Activated CD8-positive, alpha-beta T cell treated with anti-CD3 and anti-CD28 coated beads for 36 hours (primary cell): Measurements from ENCODE around the gene MORC1. TPM values are rescaled to one million over a fixed set of nuclear protein-coding genes. Genes with fewer than 3 reads are reported as not detected.

Source experiments
- ATAC-seq: fragments of 200-7000 bp; cut with Tn5 transposase; one replicate; pipeline ENCODE4 v1.10.0; 2021; ENCODE audit warnings: mild to moderate bottlenecking, moderate library complexity
- CTCF ChIA-PET: fragments of 350-600 bp; sonication (Branson Sonifier 250); formaldehyde crosslinking; loops from one replicate; lab custom pipeline; 2021; ENCODE audit warnings: antibody characterized with exemption; lab: Charles Lee
- POLR2A ChIA-PET: fragments of 350-600 bp; sonication (Branson Sonifier 250); formaldehyde crosslinking; loops from one replicate; lab custom pipeline; 2021; ENCODE audit warnings: antibody characterized with exemption; lab: Charles Lee
- DNase-seq: peaks from one replicate; pipeline ENCODE4 v3.0.0-alpha.2; 2020
- H3K27ac Mint-ChIP-seq: one replicate; pipeline ENCODE4 v1.8.0; 2021; ENCODE audit warnings: mild to moderate bottlenecking, mixed read lengths
- H3K27me3 Mint-ChIP-seq: one replicate; pipeline ENCODE4 v1.8.0; 2021; ENCODE audit warnings: mixed read lengths
- H3K36me3 Mint-ChIP-seq: one replicate; pipeline ENCODE4 v1.8.0; 2021; ENCODE audit warnings: low read depth, mixed read lengths
- H3K4me1 Mint-ChIP-seq: one replicate; pipeline ENCODE4 v1.8.0; 2021; ENCODE audit warnings: low read depth, mixed read lengths
- H3K4me3 Mint-ChIP-seq: one replicate; pipeline ENCODE4 v1.8.0; 2021; ENCODE audit warnings: mild to moderate bottlenecking, moderate library complexity, mixed read lengths
- H3K9me3 Mint-ChIP-seq: one replicate; pipeline ENCODE4 v1.8.0; 2021; ENCODE audit warnings: mixed read lengths
- intact Hi-C: fragments of 100-400 bp; cut with micrococcal nuclease; formaldehyde crosslinking; loops from one replicate; pipeline ENCODE4 v1.10.0; 2022
- total RNA-seq, 2 experiments: library from RNA; stranded (reverse); gene quantifications; one replicate each; pipeline ENCODE4 v1.2.3, GENCODE V29; 2021
- TF ChIP-seq, protein P1 (sequence below): fragments of 200-600 bp; IDR thresholded peaks from one replicate; pipeline ENCODE4 v1.8.0; 2022; ENCODE audit warnings: antibody characterized with exemption, mild to moderate bottlenecking

The MORC1 gene
- total RNA-seq, 2 experiments from 2014 or later: not detected

DNA sequence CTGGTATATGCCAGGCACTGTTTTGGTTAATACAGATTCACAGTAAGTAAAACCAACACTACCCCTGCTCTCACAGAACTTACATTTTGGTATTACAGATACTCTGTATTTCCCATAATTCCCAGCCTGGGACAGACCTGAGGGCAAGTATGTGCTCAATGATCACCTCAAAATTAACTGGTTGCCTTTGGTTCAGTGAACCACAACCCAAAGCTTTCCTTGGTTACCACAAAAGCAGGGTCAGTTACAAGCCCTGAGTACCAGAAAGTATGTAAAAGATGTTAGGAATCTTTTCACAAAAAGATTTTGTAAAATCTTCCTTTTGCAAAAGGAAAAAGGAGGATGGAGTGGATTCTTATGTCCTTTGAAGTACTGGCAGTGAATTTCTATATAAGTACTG, 92.0 kb downstream of the MORC1 start:
- intact Hi-C loops: no loop called here
- H3K9me3 Mint-ChIP-seq: no peaks in the 10 kb centered on the region

DNA sequence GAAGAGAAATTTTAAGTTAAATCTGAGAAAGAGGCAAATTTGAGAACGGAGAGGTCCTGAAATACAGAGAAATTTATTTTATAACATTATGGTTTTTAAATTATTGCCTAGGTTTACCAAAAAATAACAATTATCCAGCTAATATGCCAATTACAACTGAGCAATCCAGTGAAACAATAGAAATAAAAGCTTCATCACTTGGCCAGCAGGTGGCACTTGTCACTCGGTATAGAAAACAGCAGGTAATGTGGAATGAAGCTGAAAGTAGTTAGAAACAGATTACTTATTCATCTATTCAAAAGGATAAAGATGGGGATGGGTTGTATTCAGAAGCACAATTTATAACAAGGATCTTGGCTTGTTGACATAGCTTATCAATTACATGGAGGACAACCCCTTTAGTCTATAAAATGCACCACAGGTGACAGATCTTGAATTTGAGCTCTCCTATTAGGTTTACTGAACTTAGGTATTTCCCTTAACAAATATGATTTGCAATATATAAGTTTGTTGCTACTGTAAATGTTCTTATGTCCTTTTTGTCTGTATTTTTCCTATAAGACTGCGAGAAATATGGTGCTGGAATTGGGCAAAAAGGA, 94.2 kb downstream of the MORC1 start:
- Mint-ChIP-seq H3K4me1 (no peaks in the 10 kb centered on the region), H3K27me3 (no peaks in the 10 kb centered on the region), H3K4me3 (no peak overlapping the region), H3K36me3 (no peaks in the 10 kb centered on the region), H3K27ac (no peak overlapping the region), H3K9me3 (no peaks in the 10 kb centered on the region)
- CTCF ChIA-PET: interaction anchor here (0.5 to 5.7 kb wide), 52 partner anchors 9 to 820 kb away, joined by 3 to 61 read pairs (median 4); no protein-coding TSS in a partner anchor
- ATAC-seq (peak; percentile 58), DNase-seq (peak; percentile 61)
- POLR2A ChIA-PET: no interaction called here
- TF ChIP-seq, protein P1, sequence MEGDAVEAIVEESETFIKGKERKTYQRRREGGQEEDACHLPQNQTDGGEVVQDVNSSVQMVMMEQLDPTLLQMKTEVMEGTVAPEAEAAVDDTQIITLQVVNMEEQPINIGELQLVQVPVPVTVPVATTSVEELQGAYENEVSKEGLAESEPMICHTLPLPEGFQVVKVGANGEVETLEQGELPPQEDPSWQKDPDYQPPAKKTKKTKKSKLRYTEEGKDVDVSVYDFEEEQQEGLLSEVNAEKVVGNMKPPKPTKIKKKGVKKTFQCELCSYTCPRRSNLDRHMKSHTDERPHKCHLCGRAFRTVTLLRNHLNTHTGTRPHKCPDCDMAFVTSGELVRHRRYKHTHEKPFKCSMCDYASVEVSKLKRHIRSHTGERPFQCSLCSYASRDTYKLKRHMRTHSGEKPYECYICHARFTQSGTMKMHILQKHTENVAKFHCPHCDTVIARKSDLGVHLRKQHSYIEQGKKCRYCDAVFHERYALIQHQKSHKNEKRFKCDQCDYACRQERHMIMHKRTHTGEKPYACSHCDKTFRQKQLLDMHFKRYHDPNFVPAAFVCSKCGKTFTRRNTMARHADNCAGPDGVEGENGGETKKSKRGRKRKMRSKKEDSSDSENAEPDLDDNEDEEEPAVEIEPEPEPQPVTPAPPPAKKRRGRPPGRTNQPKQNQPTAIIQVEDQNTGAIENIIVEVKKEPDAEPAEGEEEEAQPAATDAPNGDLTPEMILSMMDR: peak; percentile 92
- intact Hi-C loops: loop anchor here (5.0 kb wide), 1 partner anchor 59 kb away; no protein-coding TSS in a partner anchor

More for the DNA sequence above, 92.0 kb downstream of the MORC1 start:
- Mint-ChIP-seq H3K36me3 (no peaks in the 10 kb centered on the region), H3K4me1 (no peaks in the 10 kb centered on the region), H3K27me3 (no peaks in the 10 kb centered on the region), H3K27ac (no peak overlapping the region), H3K4me3 (no peak overlapping the region)
- no peak for ATAC-seq
- ChIA-PET CTCF (interaction anchor here (0.7 to 5.7 kb wide), 6 partner anchors 9 to 55 kb away, joined by 3 to 61 read pairs (median 8); no protein-coding TSS in a partner anchor), POLR2A (no interaction called here)
- DNase-seq: no peak
- TF ChIP-seq, protein P1: no peak

DNA sequence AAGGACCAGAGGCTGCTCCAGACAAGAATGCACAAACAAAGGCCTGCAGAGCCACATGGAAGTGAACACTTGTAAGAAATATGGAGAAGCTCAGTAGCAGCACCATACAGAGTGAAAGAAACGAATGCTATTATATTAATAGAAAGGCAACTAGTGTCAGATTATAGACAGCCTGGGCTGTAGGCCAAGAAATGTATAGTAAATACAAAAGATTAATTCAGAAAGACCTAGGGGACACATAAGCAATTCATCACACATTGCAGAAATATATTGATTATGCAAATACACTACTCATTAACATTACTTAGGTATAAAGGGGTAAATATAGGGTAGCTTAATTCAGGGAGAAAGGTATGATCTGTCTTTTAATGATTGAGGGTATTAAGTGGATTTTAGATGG, 94.8 kb downstream of the MORC1 start:
- intact Hi-C loops: loop anchor here (5.0 kb wide), 1 partner anchor 59 kb away; no protein-coding TSS in a partner anchor
- Mint-ChIP-seq H3K4me1 (no peaks in the 10 kb centered on the region), H3K27me3 (no peaks in the 10 kb centered on the region), H3K4me3 (no peak overlapping the region), H3K36me3 (no peaks in the 10 kb centered on the region), H3K9me3 (no peaks in the 10 kb centered on the region), H3K27ac (no peak overlapping the region)
- ATAC-seq (no peak), DNase-seq (no peak)
- POLR2A ChIA-PET: no interaction called here
- CTCF ChIA-PET: interaction anchor here (0.6 to 5.7 kb wide), 35 partner anchors 9 to 1589 kb away, joined by 3 to 61 read pairs (median 4); no protein-coding TSS in a partner anchor
- TF ChIP-seq, protein P1: no peak

DNA sequence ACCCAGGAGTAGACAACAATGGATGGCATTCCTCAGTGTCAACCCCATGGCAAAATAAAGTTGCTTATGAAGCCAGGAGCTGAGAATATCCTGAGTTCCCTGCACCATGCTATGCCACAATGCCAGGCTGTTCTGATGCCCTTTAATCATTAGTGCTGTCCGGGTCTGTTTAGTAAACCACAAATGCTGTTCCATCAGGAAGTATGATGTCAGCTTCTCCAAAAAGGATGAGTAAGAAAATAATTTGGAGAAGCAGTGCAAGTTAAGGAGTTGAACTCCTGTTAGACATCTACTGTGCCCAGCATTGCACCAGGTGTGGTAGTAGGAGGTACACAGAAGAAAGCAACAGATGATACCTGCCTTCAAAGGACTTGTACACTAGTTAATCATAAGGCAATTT, 96.4 kb downstream of the MORC1 start:
- TF ChIP-seq, protein P1: no peak
- Mint-ChIP-seq H3K4me1 (no peaks in the 10 kb centered on the region), H3K27me3 (peaks cover 3% of the 10 kb centered on the region), H3K36me3 (no peaks in the 10 kb centered on the region), H3K9me3 (no peaks in the 10 kb centered on the region), H3K27ac (no peak overlapping the region), H3K4me3 (no peak overlapping the region)
- ChIA-PET CTCF (interaction anchor here (5.7 kb wide), 1 partner anchor 9 kb away, joined by 44 read pairs; no protein-coding TSS in a partner anchor), POLR2A (no interaction called here)
- intact Hi-C loops: loop anchor here (5.0 kb wide), 1 partner anchor 61 kb away; no protein-coding TSS in a partner anchor
- ATAC-seq (no peak), DNase-seq (no peak)

DNA sequence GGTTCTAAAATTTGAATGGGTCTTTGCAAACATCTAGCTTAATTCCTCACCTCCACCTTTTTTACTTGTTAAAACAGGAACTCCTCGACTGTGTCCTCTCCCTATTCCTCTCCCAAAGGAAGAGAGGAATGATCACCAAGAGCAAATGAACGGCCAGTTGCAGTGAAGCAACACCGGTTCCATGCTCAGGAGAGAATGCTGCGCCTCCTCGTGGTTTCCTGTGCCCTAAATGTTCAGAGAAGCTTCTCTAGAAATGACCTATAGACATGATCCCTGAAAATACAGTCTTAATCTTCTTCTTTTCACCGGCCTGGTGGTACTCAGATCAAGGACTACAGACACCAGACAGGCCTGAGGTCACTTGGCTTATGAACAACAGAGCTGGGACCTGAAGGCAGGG, 99.1 kb downstream of the MORC1 start:
- no peaks in the 10 kb centered on the region for H3K9me3 Mint-ChIP-seq
- no peaks in the 10 kb centered on the region for H3K36me3 Mint-ChIP-seq
- no peaks in the 10 kb centered on the region for H3K4me1 Mint-ChIP-seq
- TF ChIP-seq, protein P1: no peak
- ChIA-PET POLR2A (no interaction called here), CTCF (interaction anchor here (0.8 to 1.0 kb wide), 3 partner anchors 8 to 64 kb away, joined by 3 read pairs; no protein-coding TSS in a partner anchor)
- intact Hi-C loops: no loop called here
- no peak overlapping the region for H3K4me3 Mint-ChIP-seq
- H3K27ac Mint-ChIP-seq: no peak overlapping the region
- no peak for DNase-seq
- H3K27me3 Mint-ChIP-seq: peaks cover 8% of the 10 kb centered on the region
- no peak for ATAC-seq
